Measurements from ENCODE around the gene NECTIN1. TPM values are rescaled to one million over a fixed set of nuclear protein-coding genes. Genes with fewer than 3 reads are reported as not detected.

NECTIN1 gene
- total and polyA plus RNA-seq, 2 experiments from 2014 or later, result 3.6 to 7.4 TPM

DNA sequence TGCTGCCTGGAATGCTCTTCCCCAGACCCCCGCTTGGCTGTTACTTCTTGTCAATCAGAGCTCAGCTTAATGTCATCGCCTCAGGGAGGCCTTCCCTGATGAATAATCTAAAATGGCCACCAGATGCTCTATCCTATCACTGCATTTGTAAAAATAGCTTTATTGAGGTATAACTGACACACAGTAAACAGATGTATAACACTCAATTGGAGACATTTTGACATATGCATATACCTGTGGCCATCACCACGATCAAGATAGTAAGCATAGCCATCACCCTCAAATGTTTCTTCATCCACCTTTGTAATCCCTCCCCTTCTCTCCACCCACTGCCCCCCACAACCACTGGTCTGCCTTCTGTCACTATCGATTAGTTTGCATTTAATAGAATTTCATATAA lies 36.6 kb upstream of the NECTIN1 start:
- Histone ChIP-seq H3K4me1 (ENCODE audit: insufficient read depth) (no peaks in the 10 kb centered on the region), H3K27me3 (no peaks in the 10 kb centered on the region), H3K4me2 (no peak overlapping the region), H4K20me1 (ENCODE audit: insufficient read depth, poor library complexity, severe bottlenecking) (no peaks in the 10 kb centered on the region), H3K79me2 (no peaks in the 10 kb centered on the region), H3K4me3 (no peak overlapping the region), H3K36me3 (replicated peaks; ENCODE audit: insufficient read depth, low read depth) (no peaks in the 10 kb centered on the region), H3K9me2 (replicated peaks; ENCODE audit: insufficient read depth) (no peaks in the 10 kb centered on the region), H3K27ac (no peak overlapping the region), H3K9me3 (ENCODE audit: low read depth) (no peaks in the 10 kb centered on the region), H2AFZ (no peak overlapping the region)
- 88% methylated on average over 4 of the region's 4 CpGs for WGBS (ENCODE audit: low lambda C conversion rate, missing lambda C conversion rate)
- TF ChIP-seq EZH2phosphoT487 (IDR thresholded peaks at IDR 0.05; ENCODE audit: low read depth, severe bottlenecking, unreplicated experiment), result no peak
- TF ChIP-seq, protein P1, sequence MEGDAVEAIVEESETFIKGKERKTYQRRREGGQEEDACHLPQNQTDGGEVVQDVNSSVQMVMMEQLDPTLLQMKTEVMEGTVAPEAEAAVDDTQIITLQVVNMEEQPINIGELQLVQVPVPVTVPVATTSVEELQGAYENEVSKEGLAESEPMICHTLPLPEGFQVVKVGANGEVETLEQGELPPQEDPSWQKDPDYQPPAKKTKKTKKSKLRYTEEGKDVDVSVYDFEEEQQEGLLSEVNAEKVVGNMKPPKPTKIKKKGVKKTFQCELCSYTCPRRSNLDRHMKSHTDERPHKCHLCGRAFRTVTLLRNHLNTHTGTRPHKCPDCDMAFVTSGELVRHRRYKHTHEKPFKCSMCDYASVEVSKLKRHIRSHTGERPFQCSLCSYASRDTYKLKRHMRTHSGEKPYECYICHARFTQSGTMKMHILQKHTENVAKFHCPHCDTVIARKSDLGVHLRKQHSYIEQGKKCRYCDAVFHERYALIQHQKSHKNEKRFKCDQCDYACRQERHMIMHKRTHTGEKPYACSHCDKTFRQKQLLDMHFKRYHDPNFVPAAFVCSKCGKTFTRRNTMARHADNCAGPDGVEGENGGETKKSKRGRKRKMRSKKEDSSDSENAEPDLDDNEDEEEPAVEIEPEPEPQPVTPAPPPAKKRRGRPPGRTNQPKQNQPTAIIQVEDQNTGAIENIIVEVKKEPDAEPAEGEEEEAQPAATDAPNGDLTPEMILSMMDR (IDR thresholded peaks at IDR 0.05; ENCODE audit: poor library complexity), result no peak
- TF ChIP-seq EZH2 (IDR thresholded peaks at IDR 0.05; ENCODE audit: borderline replicate concordance), result no peak
- no peak for DNase-seq (ENCODE audit: low spot score)

DNA sequence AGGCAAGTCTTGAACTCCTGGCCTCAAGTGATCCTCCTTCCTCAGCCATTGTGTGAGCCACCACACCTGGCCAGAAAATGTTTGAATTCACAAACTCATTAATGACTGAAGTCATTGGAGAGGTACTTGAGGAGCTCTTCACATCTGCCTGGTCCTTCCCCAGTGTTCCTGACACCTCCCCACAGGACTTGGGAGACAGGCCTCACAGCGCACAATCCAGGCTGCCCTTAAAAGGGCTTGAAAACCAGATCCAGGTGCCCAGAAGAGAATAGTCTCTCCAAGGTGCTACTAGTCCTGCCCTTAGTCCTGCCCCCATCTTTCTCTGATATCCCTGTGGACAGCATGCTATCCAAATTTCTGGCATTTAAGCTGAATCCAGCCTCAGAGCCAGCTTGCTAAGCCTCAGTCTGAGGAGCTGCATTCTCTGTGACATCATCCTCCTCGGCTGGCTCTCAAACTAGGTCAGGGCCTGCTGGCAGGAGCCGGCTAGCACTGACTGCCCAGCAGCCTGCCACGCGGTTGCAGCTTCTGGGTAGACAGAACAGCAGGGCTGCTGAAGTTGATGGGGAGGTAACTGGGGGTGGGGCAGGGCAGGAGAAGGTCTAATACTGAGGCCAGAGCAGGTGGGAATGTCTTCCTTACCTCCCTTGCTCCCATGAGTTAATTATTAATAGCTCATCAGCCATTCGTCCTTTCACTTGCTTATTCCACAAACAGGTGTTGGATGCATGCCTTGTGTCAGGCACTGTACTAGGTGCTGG lies 35.3 kb upstream of the NECTIN1 start:
- TF ChIP-seq EZH2 (IDR thresholded peaks at IDR 0.05; ENCODE audit: borderline replicate concordance) (no peak), EZH2phosphoT487 (IDR thresholded peaks at IDR 0.05; ENCODE audit: low read depth, severe bottlenecking, unreplicated experiment) (no peak)
- TF ChIP-seq, protein P1 (IDR thresholded peaks at IDR 0.05; ENCODE audit: poor library complexity), result no peak
- Histone ChIP-seq H3K36me3 (replicated peaks; ENCODE audit: insufficient read depth, low read depth) (no peaks in the 10 kb centered on the region), H3K27me3 (no peaks in the 10 kb centered on the region), H3K9me3 (ENCODE audit: low read depth) (no peaks in the 10 kb centered on the region), H4K20me1 (ENCODE audit: insufficient read depth, poor library complexity, severe bottlenecking) (no peaks in the 10 kb centered on the region), H3K4me1 (ENCODE audit: insufficient read depth) (no peaks in the 10 kb centered on the region), H3K27ac (no peak overlapping the region), H3K9me2 (replicated peaks; ENCODE audit: insufficient read depth) (no peaks in the 10 kb centered on the region), H3K4me3 (no peak overlapping the region), H2AFZ (no peak overlapping the region), H3K79me2 (no peaks in the 10 kb centered on the region), H3K4me2 (no peak overlapping the region)
- 50% methylated on average over 6 of the region's 6 CpGs for WGBS (ENCODE audit: low lambda C conversion rate, missing lambda C conversion rate)
- DNase-seq (ENCODE audit: low spot score), result peak; percentile 62

DNA sequence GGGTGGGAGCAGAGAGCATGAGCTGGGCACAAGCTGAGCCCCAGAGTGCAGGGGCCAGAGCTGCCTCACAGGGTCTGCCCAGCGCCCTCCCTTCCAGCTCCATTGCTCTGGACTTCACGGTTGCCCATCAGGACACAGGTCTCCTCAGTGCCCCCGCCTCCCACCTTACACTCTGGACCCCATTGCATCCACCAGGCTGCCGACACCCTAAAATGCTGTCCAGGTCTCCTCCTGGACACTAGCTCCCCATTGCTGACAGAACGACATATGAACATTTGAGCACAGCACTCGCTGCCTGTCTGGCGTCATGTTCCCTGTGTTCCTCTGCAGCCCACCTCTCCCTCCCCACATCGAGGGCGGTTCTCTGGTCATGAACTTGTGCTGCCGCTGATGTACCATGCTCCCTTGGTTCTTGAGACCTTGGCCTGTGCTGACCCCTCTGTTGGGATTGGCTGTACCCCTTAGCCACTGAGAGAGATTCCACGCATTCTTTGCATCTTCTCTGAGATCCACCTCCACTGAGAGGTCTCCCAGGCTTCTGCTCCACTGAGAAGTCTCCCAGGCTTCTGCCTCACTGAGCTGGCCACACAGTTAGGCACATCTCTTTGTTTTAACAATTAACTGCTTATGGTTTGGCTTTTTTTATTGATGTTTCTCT lies 34.2 kb upstream of the NECTIN1 start:
- Histone ChIP-seq H3K36me3 (replicated peaks; ENCODE audit: insufficient read depth, low read depth) (no peaks in the 10 kb centered on the region), H3K9me3 (ENCODE audit: low read depth) (no peaks in the 10 kb centered on the region), H3K27me3 (no peaks in the 10 kb centered on the region), H3K4me2 (no peak overlapping the region), H3K9me2 (replicated peaks; ENCODE audit: insufficient read depth) (no peaks in the 10 kb centered on the region), H2AFZ (no peak overlapping the region), H3K27ac (no peak overlapping the region), H3K4me1 (ENCODE audit: insufficient read depth) (no peaks in the 10 kb centered on the region), H4K20me1 (ENCODE audit: insufficient read depth, poor library complexity, severe bottlenecking) (no peaks in the 10 kb centered on the region), H3K4me3 (no peak overlapping the region), H3K79me2 (no peaks in the 10 kb centered on the region)
- 77% methylated on average over 11 of the region's 11 CpGs for WGBS (ENCODE audit: low lambda C conversion rate, missing lambda C conversion rate)
- no peak for DNase-seq (ENCODE audit: low spot score)
- TF ChIP-seq EZH2 (IDR thresholded peaks at IDR 0.05; ENCODE audit: borderline replicate concordance) (no peak), EZH2phosphoT487 (IDR thresholded peaks at IDR 0.05; ENCODE audit: low read depth, severe bottlenecking, unreplicated experiment) (no peak)
- TF ChIP-seq, protein P1 (IDR thresholded peaks at IDR 0.05; ENCODE audit: poor library complexity), result no peak
